Dedifferentiated amniotic fluid mesenchymal stem cell (primary cell): ENCODE data around the gene FAM90A26.
"Not testable (repeated sequence)": the region's sequence is repeated elsewhere in the genome, so short reads cannot be mapped to it uniquely, and the experiment has no call there.

Experiments used
- DNase-seq: peaks from one replicate; pipeline ENCODE4 v3.0.0-alpha.2; 2016; ENCODE audit errors: extremely low spot score

The FAM90A26 gene, protein sequence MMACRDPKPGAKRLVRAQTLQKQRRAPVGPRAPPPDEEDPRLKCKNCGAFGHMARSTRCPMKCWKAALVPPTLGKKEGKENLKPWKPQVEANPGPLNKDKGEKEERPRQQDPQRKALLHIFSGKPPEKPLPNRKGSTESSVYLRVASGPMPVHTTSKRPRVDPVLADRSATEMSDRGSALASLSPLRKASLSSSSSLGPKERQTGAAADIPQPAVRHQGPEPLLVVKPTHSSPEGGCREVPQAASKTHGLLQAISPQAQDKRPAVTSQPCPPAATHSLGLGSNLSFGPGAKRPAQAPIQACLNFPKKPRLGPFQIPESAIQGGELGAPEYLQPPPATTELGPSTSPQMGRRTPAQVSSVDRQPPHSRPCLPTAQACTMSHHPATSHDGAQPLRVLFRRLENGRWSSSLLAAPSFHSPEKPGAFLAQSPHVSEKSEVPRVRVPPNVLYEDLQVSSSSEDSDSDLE

GRCh38 chr4:9169791-9170459 lies at the start of gene FAM90A26:
Gene FAM90A26, plus strand, starts transcription at chr4:9170409. Its CDS starts 2,764 bp downstream, at chr4:9173173.
- not testable (repeated sequence) for DNase-seq

DNA sequence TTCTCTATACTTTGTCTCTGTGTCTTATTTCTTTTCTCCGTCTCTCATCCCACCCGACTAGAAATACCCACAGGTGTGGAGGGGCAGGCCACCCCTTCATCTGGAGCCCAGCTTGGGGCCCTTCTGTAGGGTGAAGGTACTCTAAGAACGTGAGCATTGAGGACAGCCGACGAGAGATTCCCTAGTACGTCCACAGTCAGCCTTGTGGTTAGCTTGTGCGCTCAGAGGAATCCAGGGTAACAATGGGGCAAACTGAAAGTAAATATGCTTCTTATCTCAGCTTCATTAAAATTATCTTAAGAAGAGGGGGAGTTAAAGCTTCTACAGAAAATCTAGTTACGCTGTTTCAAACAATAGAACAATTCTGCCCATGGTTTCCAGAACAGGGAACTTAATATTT lies 47.5 kb upstream of the FAM90A26 start:
- DNase-seq, result not testable (repeated sequence)

- DNase-seq, result not testable (repeated sequence)
Observed at GRCh38 chr4:9123572-9124007, 46.6 kb upstream of the FAM90A26 start.

GRCh38 chr4:9125601-9126161 lies 44.5 kb upstream of the FAM90A26 start:
- DNase-seq, result not testable (repeated sequence)

- DNase-seq, result not testable (repeated sequence)
Observed at GRCh38 chr4:9131420-9131819, 38.8 kb upstream of the FAM90A26 start.

- DNase-seq, result not testable (repeated sequence)
Observed at GRCh38 chr4:9132849-9133248, 37.4 kb upstream of the FAM90A26 start.

- DNase-seq, result not testable (repeated sequence)
Observed at GRCh38 chr4:9134011-9134410, 36.2 kb upstream of the FAM90A26 start.

GRCh38 chr4:9134556-9134955 lies 35.7 kb upstream of the FAM90A26 start:
- not testable (repeated sequence) for DNase-seq

DNA sequence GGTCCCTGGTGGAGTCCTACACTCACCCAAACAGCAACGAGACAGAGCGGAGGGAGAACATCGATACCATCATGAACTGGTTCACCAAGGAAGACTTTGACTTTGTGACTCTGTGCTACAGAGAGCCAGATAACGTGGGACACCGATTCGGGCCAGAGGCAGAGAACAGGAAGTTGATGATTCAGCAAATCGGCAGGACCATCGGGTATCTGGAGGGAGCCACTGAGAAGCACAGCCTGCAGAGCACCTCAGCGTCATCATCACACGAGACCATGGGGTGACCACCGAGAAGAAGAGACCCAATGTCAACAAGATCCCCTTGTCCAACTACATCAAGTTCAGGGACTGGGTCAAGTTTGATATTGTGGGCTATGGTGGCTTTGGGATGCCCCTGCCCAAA lies 29.2 kb upstream of the FAM90A26 start:
- not testable (repeated sequence) for DNase-seq

GRCh38 chr4:9142786-9143185 lies 27.4 kb upstream of the FAM90A26 start:
- not testable (repeated sequence) for DNase-seq

GRCh38 chr4:9143421-9144080 lies 26.7 kb upstream of the FAM90A26 start:
- DNase-seq, result no peak

- no peak for DNase-seq
Observed at GRCh38 chr4:9146967-9147366, 23.2 kb upstream of the FAM90A26 start.

- not testable (repeated sequence) for DNase-seq
Observed at GRCh38 chr4:9147368-9147767, 22.8 kb upstream of the FAM90A26 start.

- DNase-seq, result not testable (repeated sequence)
Observed at GRCh38 chr4:9148611-9149409, 21.4 kb upstream of the FAM90A26 start.

DNA sequence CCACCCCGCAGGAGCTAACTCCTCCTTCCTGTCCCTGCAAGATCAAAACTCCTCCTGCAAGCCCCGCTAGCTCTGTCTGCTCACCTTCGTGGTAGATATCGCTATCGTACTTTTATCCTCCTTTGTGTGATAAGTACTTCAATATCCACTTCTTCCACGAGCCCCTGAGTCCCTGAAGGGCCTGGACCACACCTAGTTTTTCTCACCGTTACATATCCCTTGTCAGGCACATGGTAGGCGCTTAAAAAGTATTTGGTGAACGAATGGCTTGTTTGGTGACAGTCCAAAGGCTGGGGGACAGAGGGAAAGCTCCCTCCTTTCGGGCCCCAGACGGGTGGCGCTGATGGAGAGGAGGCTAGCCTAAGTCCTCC lies 18.4 kb upstream of the FAM90A26 start:
- DNase-seq, result not testable (repeated sequence)

DNA sequence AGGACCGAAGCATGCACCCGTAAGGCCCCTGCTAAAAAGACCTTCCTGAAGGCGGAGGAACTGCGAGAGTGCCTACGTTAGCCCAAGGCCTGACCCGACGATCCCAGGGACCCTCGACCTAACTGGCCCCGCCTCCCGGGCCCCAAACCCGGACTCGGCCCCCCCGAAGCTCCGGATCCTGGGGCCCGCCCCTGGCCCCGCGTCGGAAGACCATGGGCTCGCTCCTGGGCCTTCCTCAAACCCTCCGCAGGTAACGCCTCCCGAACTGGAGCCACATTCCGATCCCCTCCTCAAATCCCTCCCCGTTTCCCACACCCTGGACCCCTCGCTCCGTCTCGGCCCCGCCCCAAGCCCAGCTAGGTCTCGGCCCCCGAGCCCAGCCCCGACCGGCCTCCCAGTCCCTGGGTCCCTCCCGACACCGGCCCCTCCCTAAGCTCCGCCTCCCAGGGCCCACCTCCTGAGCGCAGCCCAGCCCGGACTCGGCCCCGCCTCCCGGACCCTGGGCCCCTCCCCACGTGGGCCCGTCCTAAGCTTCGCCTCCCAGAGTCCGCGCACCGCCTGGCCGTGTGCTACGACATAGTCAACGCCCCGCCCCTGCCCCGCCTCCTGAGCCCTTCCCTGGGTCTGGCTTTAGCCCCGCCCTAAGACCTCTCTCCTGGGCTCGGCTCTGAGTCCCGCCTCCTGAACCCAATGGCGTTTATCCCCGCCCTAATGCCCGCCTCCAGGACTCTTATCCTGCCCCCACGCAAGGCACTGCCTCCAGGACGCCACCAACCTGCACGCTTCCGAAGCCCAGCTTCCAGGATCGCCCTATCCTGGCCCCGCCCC lies 17.8 kb upstream of the FAM90A26 start:
- peak; percentile 95 for DNase-seq

GRCh38 chr4:9153008-9153570 lies 17.1 kb upstream of the FAM90A26 start:
- peak; percentile 96 for DNase-seq

- DNase-seq, result not testable (repeated sequence)
Observed at GRCh38 chr4:9153571-9154157, 16.5 kb upstream of the FAM90A26 start.

DNA sequence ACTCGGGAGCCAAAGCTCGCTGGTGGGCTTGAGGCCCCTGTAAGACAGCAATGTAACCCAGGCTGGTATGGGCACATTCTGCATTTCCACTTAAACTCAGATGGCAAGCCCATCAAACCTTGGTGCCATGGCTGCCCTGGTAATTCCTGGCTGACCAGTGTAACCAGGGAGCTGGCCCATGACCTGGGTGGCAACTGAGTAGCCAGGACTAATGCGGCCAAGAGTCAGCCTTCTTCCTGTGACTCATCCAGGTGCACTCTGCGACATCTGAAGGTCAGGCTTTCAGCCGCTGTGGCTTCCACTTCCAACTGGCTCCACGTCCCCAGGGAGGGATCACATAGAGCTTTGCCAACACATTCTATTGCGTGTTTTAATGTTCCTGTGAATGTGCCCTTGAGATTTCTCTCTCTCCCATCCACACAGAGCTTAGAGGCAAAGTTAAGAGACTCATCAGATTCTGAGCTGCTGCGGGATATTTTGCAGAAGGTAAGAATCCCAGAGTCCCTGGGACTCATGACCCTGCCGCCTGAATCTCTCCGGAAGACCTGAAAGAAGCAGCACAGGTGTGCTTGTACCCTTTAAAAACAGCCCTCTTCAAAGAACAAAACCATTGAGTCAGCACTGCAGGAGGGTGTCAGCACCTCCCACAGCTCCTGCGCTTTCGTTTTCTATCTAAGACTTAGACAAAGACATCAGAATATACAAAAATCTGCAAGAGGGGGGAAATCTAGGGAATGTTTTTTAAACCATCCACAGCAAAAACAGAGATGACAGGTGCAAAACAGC lies 14.9 kb upstream of the FAM90A26 start:
- not testable (repeated sequence) for DNase-seq
